Lung (tissue), 12 donors: ENCODE data around the gene LRRC61. TPM values are rescaled to one million over a fixed set of nuclear protein-coding genes. Genes with fewer than 3 reads are reported as not detected.

ENCODE experiments used
- ATAC-seq: fragments of 200-7000 bp; cut with Tn5 transposase; one replicate; pipeline ENCODE4 v1.9.1; 2020; ENCODE audit warnings: moderate number of reproducible peaks; ENCODE audit not compliant: insufficient read depth, low FRiP score
- DNase-seq, 3 donors: peaks; one replicate each; pipeline ENCODE4 v3.0.0-alpha.2; 2013 to 2017
- H3K27ac ChIP-seq, 2 donors: one replicate each; pipeline ENCODE4 v1.5.1; 2013; ENCODE audit warnings: mild to moderate bottlenecking in 2 of 2, moderate library complexity in 2 of 2, control low read depth in 1 of 2, inconsistent platforms in 1 of 2, low read depth in 1 of 2, low read length in 1 of 2
- H3K27me3 ChIP-seq, 3 donors: one replicate each; pipeline ENCODE4 v1.5.1; 2013; ENCODE audit warnings: low read length in 2 of 3; ENCODE audit not compliant: control insufficient read depth in 3 of 3, insufficient read depth in 3 of 3
- H3K36me3 ChIP-seq, 4 donors: one replicate each; pipeline ENCODE4 v1.5.1; 2013; ENCODE audit warnings: low read length in 4 of 4, mild to moderate bottlenecking in 1 of 4, moderate library complexity in 1 of 4; ENCODE audit not compliant: control insufficient read depth in 4 of 4, insufficient read depth in 4 of 4
- H3K4me1 ChIP-seq, 5 donors: one replicate each; pipeline ENCODE4 v1.5.1; 2013; ENCODE audit warnings: low read length in 5 of 5, mild to moderate bottlenecking in 2 of 5, moderate library complexity in 1 of 5; ENCODE audit not compliant: control insufficient read depth in 5 of 5, insufficient read depth in 5 of 5
- H3K4me3 ChIP-seq: one replicate; pipeline ENCODE4 v1.5.1; 2013; ENCODE audit warnings: mild to moderate bottlenecking, control low read depth, moderate library complexity
- H3K9ac ChIP-seq, 2 donors: one replicate each; pipeline ENCODE4 v1.5.1; 2013; ENCODE audit warnings: low read length in 2 of 2, control low read depth in 1 of 2; ENCODE audit not compliant: insufficient read depth in 1 of 2
- H3K9me3 ChIP-seq, 4 donors: one replicate each; pipeline ENCODE4 v1.5.1; 2013; ENCODE audit warnings: low read length in 3 of 4, mild to moderate bottlenecking in 1 of 4, moderate library complexity in 1 of 4; ENCODE audit not compliant: control insufficient read depth in 4 of 4, insufficient read depth in 3 of 4
- CTCF ChIP-seq: IDR thresholded peaks from 2 replicates; pipeline ENCODE4 v1.5.1; 2012; ENCODE audit warnings: mild to moderate bottlenecking; ENCODE audit errors: control extremely low read depth, extremely low read depth
- WGBS, 2 donors: extraction: QIAGEN DNeasy Blood & Tissue Kit; methylation state at CpG; one replicate each; pipeline ENCODE4 v1.1.7; 2013; 5-methylcytosine and 5-hydroxymethylcytosine counted together
- polyA plus RNA-seq, 2 donors: library from polyadenylated mRNA; stranded (reverse); fragments of 200-250 nt; gene quantifications; one replicate each; pipeline ENCODE4 v1.2.1, GENCODE V29; 2013
- total RNA-seq, 2 donors: library from RNA; depleted of rRNA in 1 of 2; stranded (reverse); fragments of >200 nt in 1 of 2; gene quantifications; one replicate each; pipeline ENCODE4 v1.2.1, GENCODE V29; 2014 to 2021
- donor health status: control.
- donor health status: control.
- donor health status: Bipolar disorder and iron deficiency.
- donor health status: healthy.
- donor health status: DM: yes; HTN: yes; CAD: no.

LRRC61 gene
- total and polyA plus RNA-seq, 4 donors: 7.1 to 18.8 (median 13.0) TPM

GRCh38 chr7:150368096-150368883 lies 45.1 kb downstream of the LRRC61 start, which contains the start of gene REPIN1:
TSS of gene REPIN1 (plus strand) at chr7:150368822. CDS start at chr7:150369712, 890 bp downstream.
- H3K4me1 ChIP-seq: peaks cover 0 to 30% (median 7%) of the 10 kb centered on the region in 5 donors
- 0 to 1% methylated on average over 73 to 85 of the region's 85 CpGs for WGBS, 2 donors

DNA sequence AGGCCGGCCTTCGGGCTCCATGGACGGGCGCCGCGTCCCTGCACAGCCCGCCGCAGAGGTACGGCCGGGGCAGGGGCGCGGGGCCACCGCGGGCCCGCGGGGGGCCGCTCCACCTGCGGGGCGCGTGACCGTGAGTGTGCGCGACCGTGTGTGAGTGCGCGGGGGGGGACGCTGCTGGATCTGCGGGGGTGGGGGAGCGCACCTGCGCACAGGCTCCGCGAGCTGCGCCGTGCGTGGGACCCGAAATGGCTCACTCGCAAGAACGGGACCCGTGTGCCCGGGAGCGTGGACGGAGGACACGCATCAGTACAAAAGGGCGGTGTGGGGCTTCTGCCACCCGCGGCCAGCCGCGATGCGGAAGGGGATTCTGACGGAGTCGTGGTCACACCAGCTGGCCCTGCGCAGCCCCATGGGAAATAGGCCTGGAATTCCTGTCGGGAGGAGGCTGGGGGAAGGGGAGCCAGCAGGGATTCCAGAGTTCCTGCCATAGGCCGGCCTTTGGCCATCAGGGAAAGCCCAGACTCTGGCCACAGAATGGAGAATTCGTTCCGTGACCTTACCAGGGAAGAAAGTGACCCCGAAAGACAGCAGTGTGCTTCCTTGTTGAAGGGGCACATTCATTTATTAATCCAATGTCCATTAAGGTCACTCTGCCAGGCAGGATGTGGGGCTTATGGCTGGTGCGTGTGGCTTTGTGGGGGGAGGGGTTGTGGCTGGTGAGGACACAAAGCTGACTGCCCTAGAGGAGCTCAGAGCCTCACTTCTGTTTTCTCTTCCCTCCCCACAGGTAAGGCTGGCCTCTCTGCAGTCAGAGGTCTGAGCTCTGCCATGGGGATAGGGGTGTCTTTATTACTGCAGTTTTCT lies 46.0 kb downstream of the LRRC61 start:
- Histone ChIP-seq H3K9me3 (no peaks in the 10 kb centered on the region), H3K36me3 (peaks cover 0 to 37% (median 16%) of the 10 kb centered on the region in 4 donors), H3K4me1 (peaks cover 0 to 30% (median 7%) of the 10 kb centered on the region in 5 donors), H3K9ac (peak overlapping the region; percentile 70 to 74), H3K4me3 (peak overlapping the region; percentile 85), H3K27ac (peak overlapping the region; percentile 97 to 99), H3K27me3 (no peaks in the 10 kb centered on the region)
- ATAC-seq: peak; percentile 27
- DNase-seq: peak; percentile 80 to 82 (median 81)
- TF ChIP-seq CTCF: no peak
- WGBS, 2 donors: 0 to 1% methylated on average over 41 to 58 of the region's 58 CpGs

More at GRCh38 chr7:150368096-150368883, 45.1 kb downstream of the LRRC61 start, which contains the start of gene REPIN1:
- Histone ChIP-seq H3K9ac (peak within 1 kb of the TSS; percentile 70 to 77), H3K27me3 (no peaks in the 10 kb centered on the region), H3K27ac (peak within 1 kb of the TSS; percentile 97 to 99), H3K36me3 (peaks cover 0 to 32% (median 9%) of the 10 kb centered on the region in 4 donors), H3K9me3 (no peaks in the 10 kb centered on the region), H3K4me3 (peak within 1 kb of the TSS; percentile 85)
- no peak for TF ChIP-seq CTCF
- DNase-seq (peak; percentile 91 to 94 (median 93)), ATAC-seq (peak; percentile 83)

DNA sequence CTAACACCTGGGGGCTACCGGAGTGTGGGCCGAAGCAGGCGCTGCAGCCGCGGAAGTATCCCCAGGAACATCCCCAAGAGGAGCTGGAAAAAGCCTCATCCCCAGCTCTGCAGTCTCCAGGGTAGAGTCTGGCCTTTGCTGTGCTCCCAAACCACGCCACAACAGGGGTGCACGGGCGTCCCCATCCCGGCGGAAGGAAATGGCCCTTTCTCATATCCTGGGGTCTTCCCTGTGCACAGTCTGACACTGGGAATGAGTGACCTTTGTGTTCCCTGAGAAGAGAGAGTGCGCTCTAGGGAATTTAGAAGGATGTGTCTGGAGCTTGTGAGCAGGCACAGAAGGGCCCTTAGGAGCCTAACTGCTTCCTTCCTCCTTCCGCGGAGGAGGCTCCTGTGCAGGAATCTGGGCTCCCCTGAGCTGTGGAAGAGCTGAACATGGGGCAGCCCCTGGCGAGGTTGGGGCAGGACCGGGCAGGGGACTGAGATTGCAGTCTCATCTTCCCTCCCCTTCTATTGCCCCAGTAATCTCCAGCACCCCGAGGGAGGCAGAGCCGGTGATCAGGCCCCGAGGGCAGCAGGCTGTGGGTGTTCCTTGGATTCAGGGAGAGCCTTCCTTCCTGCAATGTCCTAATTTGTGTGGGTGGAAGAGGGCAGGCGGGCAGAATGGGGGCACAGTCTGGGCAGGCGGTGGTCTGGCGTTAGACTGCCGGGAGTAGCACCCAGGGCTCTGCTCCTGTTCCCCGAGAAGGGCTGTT lies 46.8 kb downstream of the LRRC61 start:
- WGBS, 2 donors: 36 to 38% methylated on average over 21 to 23 of the region's 23 CpGs
- peak overlapping the region; percentile 97 to 99 for H3K27ac ChIP-seq
- ATAC-seq: no peak

More for the DNA sequence above, 46.8 kb downstream of the LRRC61 start:
- no peak for TF ChIP-seq CTCF
- no peaks in the 10 kb centered on the region for H3K27me3 ChIP-seq
- H3K9me3 ChIP-seq: no peaks in the 10 kb centered on the region
- DNase-seq: no peak
- peak overlapping the region in 1 of 2 donors; percentile 70 for H3K9ac ChIP-seq
- peak overlapping the region; percentile 85 for H3K4me3 ChIP-seq
- peaks cover 0 to 30% (median 7%) of the 10 kb centered on the region in 5 donors for H3K4me1 ChIP-seq
- peaks cover 0 to 40% (median 19%) of the 10 kb centered on the region in 4 donors for H3K36me3 ChIP-seq
